ENCODE data around the gene THNSL1.
"Not testable (repeated sequence)": the region's sequence is repeated elsewhere in the genome, so short reads cannot be mapped to it uniquely, and the experiment has no call there.

THNSL1 gene

GRCh38 chr10:24984906-24985305 is 31.5 kb upstream of the THNSL1 start:
- peaks cover 9% of the 10 kb centered on the region for H3K4me1 Mint-ChIP-seq (ENCODE audit: low read depth)
- H3K9me3 Mint-ChIP-seq = no peaks in the 10 kb centered on the region
- H3K36me3 Mint-ChIP-seq (ENCODE audit: low read depth) = no peaks in the 10 kb centered on the region
- no peak overlapping the region for H3K4me3 Mint-ChIP-seq
- intact Hi-C loops (cut with micrococcal nuclease) = no loop called here
- no peak overlapping the region for H3K27ac Mint-ChIP-seq
- no peaks in the 10 kb centered on the region for H3K27me3 Mint-ChIP-seq

DNA sequence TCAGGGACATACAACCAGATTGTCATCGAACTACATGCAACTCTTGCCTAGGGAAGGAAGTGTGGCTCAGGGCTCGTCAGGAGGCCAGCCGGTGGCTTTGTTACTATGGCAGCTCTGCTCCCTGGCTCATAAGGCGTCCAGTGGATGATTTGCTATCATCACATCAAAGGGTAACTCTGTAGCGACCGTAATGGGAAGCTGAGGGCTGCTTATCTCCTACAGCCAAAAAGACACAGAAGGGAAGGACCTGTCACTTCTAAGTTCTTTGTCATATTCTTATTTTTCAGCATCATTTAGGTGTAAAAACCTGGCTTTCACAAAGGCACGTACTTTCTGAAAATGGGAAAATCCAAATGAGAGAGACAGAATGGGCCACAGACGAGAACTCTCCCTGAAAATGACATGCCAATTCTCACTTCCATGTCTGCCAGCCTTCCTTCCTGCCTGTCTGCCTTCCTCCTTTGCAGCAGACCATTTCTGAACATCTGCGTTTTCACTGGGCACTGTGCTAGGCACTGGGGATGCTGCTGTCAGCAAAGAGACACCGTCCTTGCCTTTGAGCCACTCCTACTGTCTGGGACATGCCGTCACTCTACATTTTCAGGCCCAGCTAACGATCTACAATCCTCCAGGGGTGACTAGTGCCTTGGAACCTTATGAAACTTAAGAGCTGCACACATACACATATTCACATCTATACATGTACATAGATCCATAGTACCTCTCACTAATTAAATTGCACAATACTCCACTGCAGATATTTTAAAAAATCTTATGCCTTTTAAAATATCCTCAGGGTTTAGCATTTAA is 27.4 kb upstream of the THNSL1 start:
- H3K4me3 Mint-ChIP-seq = no peak overlapping the region
- intact Hi-C loops (cut with micrococcal nuclease) = no loop called here
- H3K9me3 Mint-ChIP-seq = no peaks in the 10 kb centered on the region
- peaks cover 9% of the 10 kb centered on the region for H3K4me1 Mint-ChIP-seq (ENCODE audit: low read depth)
- no peak overlapping the region for H3K27ac Mint-ChIP-seq
- H3K27me3 Mint-ChIP-seq = no peaks in the 10 kb centered on the region
- H3K36me3 Mint-ChIP-seq (ENCODE audit: low read depth) = no peaks in the 10 kb centered on the region

- H3K4me1 Mint-ChIP-seq (ENCODE audit: low read depth) = peaks cover 9% of the 10 kb centered on the region
- H3K9me3 Mint-ChIP-seq = no peaks in the 10 kb centered on the region
- no peak overlapping the region for H3K27ac Mint-ChIP-seq
- H3K36me3 Mint-ChIP-seq (ENCODE audit: low read depth) = no peaks in the 10 kb centered on the region
- peaks cover 1% of the 10 kb centered on the region for H3K27me3 Mint-ChIP-seq
- intact Hi-C loops (cut with micrococcal nuclease) = loop anchor here (1.0 kb wide), 1 partner anchor 347 kb away; no protein-coding TSS in a partner anchor
- H3K4me3 Mint-ChIP-seq = no peak overlapping the region
Observed at GRCh38 chr10:24989867-24990266, 26.5 kb upstream of the THNSL1 start.

GRCh38 chr10:24991298-24991697 is 25.1 kb upstream of the THNSL1 start:
- H3K4me3 Mint-ChIP-seq = no peak overlapping the region
- peaks cover 1% of the 10 kb centered on the region for H3K27me3 Mint-ChIP-seq
- H3K4me1 Mint-ChIP-seq (ENCODE audit: low read depth) = peaks cover 9% of the 10 kb centered on the region
- no peaks in the 10 kb centered on the region for H3K9me3 Mint-ChIP-seq
- no peaks in the 10 kb centered on the region for H3K36me3 Mint-ChIP-seq (ENCODE audit: low read depth)
- intact Hi-C loops (cut with micrococcal nuclease) = no loop called here
- H3K27ac Mint-ChIP-seq = no peak overlapping the region

DNA sequence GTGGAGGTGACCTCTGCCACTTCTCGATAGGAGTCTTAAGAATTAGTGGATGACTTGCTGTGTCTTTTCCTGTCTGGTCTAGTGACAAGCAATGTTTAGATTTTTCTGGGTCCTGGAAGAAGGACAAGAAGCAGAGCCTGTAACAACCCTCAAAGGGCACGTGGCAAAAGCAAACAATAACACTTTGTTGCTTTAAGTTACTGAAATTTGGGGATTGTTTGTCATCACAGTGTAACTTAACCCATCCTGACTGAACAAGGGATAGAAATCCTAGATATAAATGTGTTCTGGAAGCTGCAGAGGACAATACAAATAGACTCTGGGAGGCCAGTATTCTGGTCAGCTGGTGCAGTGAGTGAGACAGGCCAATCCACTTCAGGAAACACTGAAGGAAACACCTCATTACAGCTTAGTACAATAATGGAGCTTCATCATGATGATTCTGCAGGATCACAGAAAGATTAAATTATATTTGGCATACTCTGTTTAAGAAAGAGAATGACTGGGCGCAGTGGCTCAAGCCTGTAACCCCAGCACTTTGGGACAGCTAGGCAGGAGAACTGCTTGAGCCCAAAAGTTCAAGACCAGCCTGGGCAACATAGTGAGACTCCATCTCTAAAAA is 23.8 kb upstream of the THNSL1 start:
- no peak overlapping the region for H3K27ac Mint-ChIP-seq
- no peaks in the 10 kb centered on the region for H3K36me3 Mint-ChIP-seq (ENCODE audit: low read depth)
- H3K4me3 Mint-ChIP-seq = no peak overlapping the region
- H3K27me3 Mint-ChIP-seq = peaks cover 1% of the 10 kb centered on the region
- intact Hi-C loops (cut with micrococcal nuclease) = no loop called here
- H3K4me1 Mint-ChIP-seq (ENCODE audit: low read depth) = peaks cover 9% of the 10 kb centered on the region
- H3K9me3 Mint-ChIP-seq = no peaks in the 10 kb centered on the region

GRCh38 chr10:24993237-24993958 is 23.0 kb upstream of the THNSL1 start:
- Mint-ChIP-seq H3K27ac (no peak overlapping the region), H3K9me3 (no peaks in the 10 kb centered on the region), H3K36me3 (ENCODE audit: low read depth) (no peaks in the 10 kb centered on the region), H3K27me3 (peaks cover 1% of the 10 kb centered on the region), H3K4me1 (ENCODE audit: low read depth) (peaks cover 9% of the 10 kb centered on the region), H3K4me3 (no peak overlapping the region)
- intact Hi-C loops (cut with micrococcal nuclease) = no loop called here

GRCh38 chr10:24995072-24995471 is 21.3 kb upstream of the THNSL1 start:
- no peaks in the 10 kb centered on the region for H3K4me1 Mint-ChIP-seq (ENCODE audit: low read depth)
- H3K4me3 Mint-ChIP-seq = no peak overlapping the region
- peaks cover 1% of the 10 kb centered on the region for H3K27me3 Mint-ChIP-seq
- no peaks in the 10 kb centered on the region for H3K36me3 Mint-ChIP-seq (ENCODE audit: low read depth)
- intact Hi-C loops (cut with micrococcal nuclease) = no loop called here
- H3K9me3 Mint-ChIP-seq = no peaks in the 10 kb centered on the region
- H3K27ac Mint-ChIP-seq = no peak overlapping the region

- H3K4me3 Mint-ChIP-seq = no peak overlapping the region
- H3K27ac Mint-ChIP-seq = no peak overlapping the region
- intact Hi-C loops (cut with micrococcal nuclease) = no loop called here
- peaks cover 8% of the 10 kb centered on the region for H3K9me3 Mint-ChIP-seq
- no peaks in the 10 kb centered on the region for H3K36me3 Mint-ChIP-seq (ENCODE audit: low read depth)
- peaks cover 1% of the 10 kb centered on the region for H3K27me3 Mint-ChIP-seq
- H3K4me1 Mint-ChIP-seq (ENCODE audit: low read depth) = no peaks in the 10 kb centered on the region
Observed at GRCh38 chr10:24998044-24998443, 18.4 kb upstream of the THNSL1 start.

DNA sequence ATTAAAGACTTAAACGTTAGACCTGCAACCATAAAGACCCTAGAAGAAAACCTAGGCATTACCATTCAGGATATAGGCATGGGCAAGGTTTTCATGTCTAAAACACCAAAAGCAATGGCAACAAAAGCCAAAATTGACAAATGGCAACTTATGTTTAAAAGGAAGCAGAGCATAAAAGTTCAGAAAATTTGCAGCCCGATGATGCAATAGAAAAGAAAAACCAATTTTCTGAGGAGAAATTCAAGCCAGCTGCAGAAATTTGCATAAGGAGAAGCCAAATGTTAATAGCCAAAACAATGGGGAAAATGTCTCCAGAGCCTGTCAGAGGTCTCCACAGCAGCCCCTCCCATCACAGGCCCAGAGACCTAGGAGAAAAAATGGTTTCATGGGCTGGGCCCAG is 4.8 kb upstream of the THNSL1 start:
- intact Hi-C loops (cut with micrococcal nuclease) = loop anchor here (10.0 kb wide), 1 partner anchor 147 kb away; no protein-coding TSS in a partner anchor
- H3K27ac Mint-ChIP-seq; H3K4me1 Mint-ChIP-seq (ENCODE audit: low read depth); H3K27me3 Mint-ChIP-seq; H3K9me3 Mint-ChIP-seq; H3K4me3 Mint-ChIP-seq; H3K36me3 Mint-ChIP-seq (ENCODE audit: low read depth): not testable (repeated sequence)

DNA sequence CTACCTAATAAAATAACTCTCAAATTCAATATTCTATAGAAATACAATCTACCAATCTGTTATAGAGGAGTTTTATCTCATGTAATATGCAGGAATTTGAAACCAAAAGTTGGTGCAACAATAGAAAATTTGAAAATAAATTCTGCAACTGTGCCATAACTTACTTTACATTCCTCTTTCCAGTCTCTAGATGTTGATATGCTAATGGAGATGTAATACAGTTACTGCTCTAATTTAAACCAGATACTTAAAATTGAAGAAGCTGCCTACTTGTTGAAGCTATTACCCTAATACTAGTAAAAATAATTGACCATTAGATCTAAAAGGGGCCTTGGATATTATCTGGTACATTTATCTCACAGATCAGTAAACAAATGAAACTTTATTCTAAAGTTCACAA is 1.8 kb upstream of the THNSL1 start:
- no peak overlapping the region for H3K27ac Mint-ChIP-seq
- no peaks in the 10 kb centered on the region for H3K9me3 Mint-ChIP-seq
- H3K36me3 Mint-ChIP-seq (ENCODE audit: low read depth) = peaks cover 6% of the 10 kb centered on the region
- no peak overlapping the region for H3K4me3 Mint-ChIP-seq
- intact Hi-C loops (cut with micrococcal nuclease) = loop anchor here (10.0 kb wide), 1 partner anchor 150 kb away; no protein-coding TSS in a partner anchor
- peaks cover 21% of the 10 kb centered on the region for H3K4me1 Mint-ChIP-seq (ENCODE audit: low read depth)
- H3K27me3 Mint-ChIP-seq = no peaks in the 10 kb centered on the region

- Mint-ChIP-seq H3K36me3 (ENCODE audit: low read depth) (peaks cover 6% of the 10 kb centered on the region), H3K9me3 (no peaks in the 10 kb centered on the region), H3K4me3 (peak within 1 kb of the TSS; percentile 81), H3K27ac (peak within 1 kb of the TSS; percentile 97), H3K4me1 (ENCODE audit: low read depth) (peaks cover 21% of the 10 kb centered on the region), H3K27me3 (no peaks in the 10 kb centered on the region)
- intact Hi-C loops (cut with micrococcal nuclease) = loop anchor here (1.0 to 10.0 kb wide), 2 partner anchors 151 to 292 kb away; no protein-coding TSS in a partner anchor
Observed at GRCh38 chr10:25015828-25016375, 510 bp upstream of the THNSL1 start, which contains the start of gene ENKUR. TSS of gene ENKUR (minus strand) at chr10:25016158. CDS start at chr10:25015936, 222 bp downstream.

DNA sequence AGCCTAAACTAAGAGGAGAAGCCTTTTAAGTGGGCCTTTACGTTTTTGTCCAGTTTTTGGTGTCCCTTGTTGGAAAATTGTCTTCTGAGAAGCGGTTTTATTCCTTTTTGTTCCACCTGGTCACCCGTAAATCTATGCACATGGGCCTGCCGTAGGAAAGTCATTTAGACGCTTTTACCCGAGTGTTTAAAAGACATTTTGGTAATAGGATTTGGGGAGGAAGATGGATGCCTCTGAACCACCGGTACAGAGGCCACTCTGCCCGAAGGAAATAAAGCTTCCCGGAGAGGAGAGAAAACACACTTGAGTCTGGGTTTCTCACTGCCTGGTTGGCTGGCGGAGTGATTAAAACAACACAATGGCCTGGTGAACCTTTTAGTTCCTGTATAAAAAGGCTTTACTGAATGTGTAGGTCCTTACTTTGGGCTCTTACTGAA is 760 bp downstream of the THNSL1 start:
- intact Hi-C loops (cut with micrococcal nuclease) = loop anchor here (1.0 to 10.0 kb wide), 2 partner anchors 64 to 152 kb away; no protein-coding TSS in a partner anchor
- peaks cover 21% of the 10 kb centered on the region for H3K4me1 Mint-ChIP-seq (ENCODE audit: low read depth)
- H3K9me3 Mint-ChIP-seq = no peaks in the 10 kb centered on the region
- no peaks in the 10 kb centered on the region for H3K27me3 Mint-ChIP-seq
- H3K27ac Mint-ChIP-seq = peak overlapping the region; percentile 97
- H3K36me3 Mint-ChIP-seq (ENCODE audit: low read depth) = peaks cover 6% of the 10 kb centered on the region
- H3K4me3 Mint-ChIP-seq = peak overlapping the region; percentile 81

GRCh38 chr10:25017661-25018060 is 1.2 kb downstream of the THNSL1 start:
- intact Hi-C loops (cut with micrococcal nuclease) = loop anchor here (1.0 to 10.0 kb wide), 2 partner anchors 64 to 153 kb away; no protein-coding TSS in a partner anchor
- no peaks in the 10 kb centered on the region for H3K9me3 Mint-ChIP-seq
- H3K4me3 Mint-ChIP-seq = peak overlapping the region; percentile 81
- H3K36me3 Mint-ChIP-seq (ENCODE audit: low read depth) = peaks cover 6% of the 10 kb centered on the region
- peak overlapping the region; percentile 97 for H3K27ac Mint-ChIP-seq
- H3K27me3 Mint-ChIP-seq = no peaks in the 10 kb centered on the region
- peaks cover 21% of the 10 kb centered on the region for H3K4me1 Mint-ChIP-seq (ENCODE audit: low read depth)
